HCT116 (cell line): ENCODE measurements around the gene ARL6IP1. TPM values are rescaled to one million over a fixed set of nuclear protein-coding genes. Genes with fewer than 3 reads are reported as not detected.

Source experiments
- ATAC-seq: fragments of 200-7000 bp; cut with Tn5 transposase; 2 replicates; pipeline ENCODE4 v1.9.1; 2020; ENCODE audit warnings: mild to moderate bottlenecking, moderate library complexity
- BruUV-seq: library from RNA; stranded (reverse); fragments of 400-500 nt; replicated peaks from 2 replicates; lab custom pipeline; 2021; lab: Mats Ljungman, UMichigan
- CTCF ChIA-PET: fragments of 300-600 bp; sonication (Branson Sonifier 250); formaldehyde crosslinking; loops from one replicate; lab custom pipeline; 2021; ENCODE audit warnings: antibody characterized with exemption; lab: Charles Lee
- POLR2A ChIA-PET: fragments of 300-600, 350-600 bp; sonication (Branson Sonifier 250); formaldehyde crosslinking; loops from one replicate; lab custom pipeline; 2021; ENCODE audit warnings: antibody characterized with exemption; lab: Charles Lee
- RAD21 ChIA-PET, 2 experiments: fragments of 300-600 bp; sonication (Branson Sonifier 250); formaldehyde crosslinking; loops; one replicate each; lab custom pipeline; 2023; ENCODE audit warnings: low total read pairs in 2 of 2; ENCODE audit not compliant: uncharacterized antibody in 2 of 2, unreplicated experiment in 2 of 2, low non-redundant PET in 1 of 2; lab: Charles Lee
- DNase-seq: peaks from one replicate; pipeline ENCODE4 v3.0.0-alpha.2; 2010; ENCODE audit warnings: low read depth, low spot score
- H2AFZ ChIP-seq: fragments of 200-600 bp; shearing (Covaris generic), sonication (generic); 2 replicates; pipeline ENCODE4 v1.6.1; 2017; ENCODE audit warnings: low read depth, mixed run types, mixed read lengths, antibody characterized with exemption, low read length; ENCODE audit not compliant: poor library complexity, severe bottlenecking
- H3K27ac ChIP-seq: 2 replicates; pipeline ENCODE4 v1.5.1; 2012; ENCODE audit warnings: low read depth, low read length
- H3K27me3 ChIP-seq: fragments of 200-600 bp; sonication (generic); 2 replicates; pipeline ENCODE4 v1.6.1; 2016; ENCODE audit warnings: mixed run types, low read length, mixed read lengths; ENCODE audit not compliant: insufficient read depth
- H3K36me3 ChIP-seq, 2 experiments: fragments of 200-500 bp in 1 of 2; fragments of 200-600 bp in 1 of 2; sonication (Bioruptor generic) in 1 of 2; sonication (generic) in 1 of 2; 2 replicates each; pipeline versions ENCODE4 v1.5.1 to v1.6.1; 2014 to 2016; ENCODE audit warnings: low read length in 2 of 2, inconsistent platforms in 1 of 2, mixed read lengths in 1 of 2, mixed run types in 1 of 2; ENCODE audit not compliant: insufficient read depth in 2 of 2, control insufficient read depth in 1 of 2
- H3K4me1 ChIP-seq, 2 experiments: fragments of 200-600 bp in 1 of 2; sonication (generic) in 1 of 2; 2 replicates each; pipeline versions ENCODE4 v1.5.1 to v1.6.1; 2012 to 2017; ENCODE audit warnings: low read length in 2 of 2, inconsistent platforms in 1 of 2, mild to moderate bottlenecking in 1 of 2, mixed read lengths in 1 of 2, mixed run types in 1 of 2, moderate library complexity in 1 of 2; ENCODE audit not compliant: insufficient read depth in 2 of 2, control insufficient read depth in 1 of 2
- H3K4me2 ChIP-seq: fragments of 200-600 bp; sonication (generic); 2 replicates; pipeline ENCODE4 v1.6.1; 2017; ENCODE audit warnings: mixed run types, low read length, mixed read lengths
- H3K4me3 ChIP-seq, 2 experiments: fragments of 200-600 bp in 1 of 2; sonication (generic) in 1 of 2; replicated peaks in 1 of 2; 2 replicates each; pipeline ENCODE4 v1.5.1; 2011 to 2016; ENCODE audit warnings: low read length in 2 of 2, control low read depth in 1 of 2, low read depth in 1 of 2, mild to moderate bottlenecking in 1 of 2, mixed read lengths in 1 of 2, mixed run types in 1 of 2
- H3K79me2 ChIP-seq: fragments of 200-600 bp; sonication (generic); 2 replicates; pipeline ENCODE4 v1.6.1; 2017; ENCODE audit warnings: mild to moderate bottlenecking, mixed run types, low read length, moderate library complexity, mixed read lengths; ENCODE audit not compliant: insufficient read depth
- H3K9ac ChIP-seq: fragments of 200-600 bp; sonication (generic); 2 replicates; pipeline ENCODE4 v1.6.1; 2016; ENCODE audit warnings: low read length, mixed read lengths
- H3K9me2 ChIP-seq: fragments of 200-600 bp; sonication (generic), shearing (Covaris generic); 2 replicates; pipeline ENCODE4 v1.6.1; 2017; ENCODE audit warnings: mixed run types, mild to moderate bottlenecking, moderate library complexity; ENCODE audit not compliant: insufficient read depth
- H3K9me3 ChIP-seq, 2 experiments: fragments of 200-500 bp in 1 of 2; fragments of 200-600 bp in 1 of 2; sonication (Bioruptor generic) in 1 of 2; sonication (generic) in 1 of 2; 2 replicates each; pipeline ENCODE4 v1.6.1; 2014 to 2017; ENCODE audit warnings: low read length in 2 of 2, mixed read lengths in 2 of 2, inconsistent platforms in 1 of 2, low read depth in 1 of 2, mild to moderate bottlenecking in 1 of 2, mixed run types in 1 of 2, moderate library complexity in 1 of 2; ENCODE audit not compliant: control insufficient read depth in 1 of 2, insufficient read depth in 1 of 2
- H4K20me1 ChIP-seq: fragments of 200-600 bp; sonication (generic), shearing (Covaris generic); 2 replicates; pipeline ENCODE4 v1.6.1; 2017; ENCODE audit warnings: mixed run types, mild to moderate bottlenecking, moderate library complexity; ENCODE audit not compliant: insufficient read depth
- JUND ChIP-seq: IDR thresholded peaks from 2 replicates; pipeline ENCODE4 v1.6.1; 2012
- MAX ChIP-seq: IDR thresholded peaks from 2 replicates; pipeline ENCODE4 v1.6.1; 2012
- REST ChIP-seq: IDR thresholded peaks from 2 replicates; pipeline ENCODE4 v1.6.1; 2012; ENCODE audit warnings: low read depth
- SRF ChIP-seq: IDR thresholded peaks from 2 replicates; pipeline ENCODE4 v1.6.1; 2012; ENCODE audit warnings: low read depth
- TCF7L2 ChIP-seq: IDR thresholded peaks from 2 replicates; pipeline ENCODE4 v1.7.0; 2011; ENCODE audit warnings: borderline replicate concordance, inconsistent platforms; ENCODE audit not compliant: insufficient read depth, insufficient read length; ENCODE audit errors: extremely low read depth
- intact Hi-C: fragments of 100-400 bp; cut with micrococcal nuclease; formaldehyde crosslinking; loops from 2 replicates; pipeline ENCODE4 v1.10.0; 2022
- total RNA-seq: library from RNA; stranded (reverse); gene quantifications from one replicate; pipeline ENCODE4 v1.2.1, GENCODE V29; 2021; ENCODE audit not compliant: unreplicated experiment

The ARL6IP1 gene
- total RNA-seq, 1 experiment from 2014 or later: 197 TPM

- ChIA-PET RAD21 (no interaction called here), POLR2A (interaction anchor here (1.0 kb wide), 1 partner anchor 45 kb away, joined by 3 read pairs; the partner anchor contains the start of gene ARL6IP1), CTCF (interaction anchor here (1.1 kb wide), 1 partner anchor 45 kb away, joined by 4 read pairs; the partner anchor contains the start of gene ARL6IP1)
- H4K20me1 ChIP-seq: no peaks in the 10 kb centered on the region
- ATAC-seq (no peak), DNase-seq (no peak)
- H3K9ac ChIP-seq: no peak overlapping the region
- no TSS peak for BruUV-seq
- no peak overlapping the region for H3K27ac ChIP-seq
- H3K36me3 ChIP-seq: peaks cover 60 to 69% of the 10 kb centered on the region in 2 experiments
- intact Hi-C loops: loop anchor here (5.0 kb wide), 1 partner anchor 34 kb away; no protein-coding TSS in a partner anchor
- H3K9me3 ChIP-seq: no peaks in the 10 kb centered on the region
- no peak for TF ChIP-seq JUND
- no peak for TF ChIP-seq SRF
- TF ChIP-seq MAX: no peak
- H2AFZ ChIP-seq: no peak overlapping the region
- H3K79me2 ChIP-seq: peaks cover 27% of the 10 kb centered on the region; the same call in 1 of the 2 replicates
- H3K4me1 ChIP-seq: no peaks in the 10 kb centered on the region
- H3K9me2 ChIP-seq: no peaks in the 10 kb centered on the region
- H3K27me3 ChIP-seq: no peaks in the 10 kb centered on the region
- no peak overlapping the region for H3K4me3 ChIP-seq
- H3K4me2 ChIP-seq: no peak overlapping the region
Measured at GRCh38 chr16:18846416-18846815, 45.1 kb upstream of the ARL6IP1 start.

- no peak for TF ChIP-seq TCF7L2
- no peak for TF ChIP-seq REST
- RAD21 ChIA-PET: no interaction called here
- Histone ChIP-seq H3K36me3 (peaks cover 65 to 69% of the 10 kb centered on the region in 2 experiments), H3K9ac (no peak overlapping the region), H2AFZ (no peak overlapping the region), H3K27me3 (no peaks in the 10 kb centered on the region), H3K79me2 (peaks cover 28% of the 10 kb centered on the region; the same call in 1 of the 2 replicates), H3K9me3 (no peaks in the 10 kb centered on the region), H3K4me3 (no peak overlapping the region), H3K4me1 (no peaks in the 10 kb centered on the region), H3K27ac (no peak overlapping the region), H3K9me2 (no peaks in the 10 kb centered on the region), H4K20me1 (no peaks in the 10 kb centered on the region; the same call in 1 of the 2 replicates), H3K4me2 (no peak overlapping the region)
- no TSS peak for BruUV-seq
- no peak for ATAC-seq
- intact Hi-C loops: no loop called here
- DNase-seq: no peak
- POLR2A ChIA-PET: no interaction called here
- CTCF ChIA-PET: no interaction called here
Measured at GRCh38 chr16:18842565-18842964, 41.2 kb upstream of the ARL6IP1 start.
